Cardiac fibroblast (primary cell): ENCODE data around the gene HSD17B7.
"Not testable (repeated sequence)": the region's sequence is repeated elsewhere in the genome, so short reads cannot be mapped to it uniquely, and the experiment has no call there.

Source experiments
- DNase-seq, 2 donors: peaks; one replicate each; pipeline versions ENCODE4 v3.0.0 to v3.0.0-alpha.2; 2010; ENCODE audit warnings: low read depth in 2 of 2
- H3K4me3 ChIP-seq, 2 donors: replicated peaks in 1 of 2; 1 replicate in 1 of 2; 2 replicates in 1 of 2; pipeline ENCODE4 v1.5.1; 2011; ENCODE audit warnings: low read depth in 2 of 2, low read length in 2 of 2, mild to moderate bottlenecking in 2 of 2, moderate library complexity in 1 of 2
- CTCF ChIP-seq: IDR thresholded peaks from one replicate; pipeline ENCODE4 v1.5.1; 2011; ENCODE audit warnings: low read depth, mild to moderate bottlenecking, low read length, inconsistent platforms

Gene HSD17B7

GRCh38 chr1:162790303-162790984, at the start of gene HSD17B7:
HSD17B7 (plus strand) TSS chr1:162790702; CDS start chr1:162790801, 99 bp downstream.
- H3K4me3 ChIP-seq = peak within 1 kb of the TSS; percentile 56 to 60
- peak; percentile 48 to 54 for DNase-seq

GRCh38 chr1:162740755-162741154, 49.7 kb upstream of the HSD17B7 start:
- DNase-seq = peak in 1 of 2 donors; percentile 32
- TF ChIP-seq CTCF = no peak
- no peak overlapping the region for H3K4me3 ChIP-seq

- no peak for TF ChIP-seq CTCF
- no peak overlapping the region for H3K4me3 ChIP-seq
- no peak for DNase-seq
Measured at GRCh38 chr1:162741574-162741973, 48.9 kb upstream of the HSD17B7 start.

- H3K4me3 ChIP-seq = not testable (repeated sequence)
Measured at GRCh38 chr1:162746264-162746942, 44.1 kb upstream of the HSD17B7 start.

GRCh38 chr1:162753001-162753658, 37.4 kb upstream of the HSD17B7 start:
- no peak overlapping the region for H3K4me3 ChIP-seq
- no peak for DNase-seq
- no peak for TF ChIP-seq CTCF

More at GRCh38 chr1:162746264-162746942, 44.1 kb upstream of the HSD17B7 start:
- DNase-seq = not testable (repeated sequence)

- H3K4me3 ChIP-seq = no peak overlapping the region
- TF ChIP-seq CTCF = no peak
- peak in 1 of 2 donors; percentile 22 for DNase-seq
Measured at GRCh38 chr1:162753998-162754585, 36.4 kb upstream of the HSD17B7 start.

GRCh38 chr1:162755306-162755705, 35.2 kb upstream of the HSD17B7 start:
- H3K4me3 ChIP-seq = no peak overlapping the region
- TF ChIP-seq CTCF = no peak
- DNase-seq = peak in 1 of 2 donors; percentile 24
